Adipocyte (in vitro differentiated cells): Measurements from ENCODE around the gene USP50.
"Not testable (repeated sequence)": the region's sequence is repeated elsewhere in the genome, so short reads cannot be mapped to it uniquely, and the experiment has no call there.

Experiments
- DNase-seq: peaks from one replicate; pipeline ENCODE4 v3.0.0-alpha.2; 2015; ENCODE audit warnings: low read depth
- H3K27me3 ChIP-seq: replicated peaks from 2 replicates; pipeline ENCODE4 v1.7.0; 2013; ENCODE audit warnings: mild to moderate bottlenecking, low read length, moderate library complexity; ENCODE audit not compliant: control insufficient read depth, insufficient read depth
- H3K36me3 ChIP-seq: 2 replicates; pipeline ENCODE4 v1.7.0; 2013; ENCODE audit warnings: low read length, mild to moderate bottlenecking, moderate library complexity; ENCODE audit not compliant: control insufficient read depth, insufficient read depth, severe bottlenecking
- H3K4me1 ChIP-seq: 2 replicates; pipeline ENCODE4 v1.7.0; 2013; ENCODE audit warnings: mild to moderate bottlenecking, low read length, moderate library complexity; ENCODE audit not compliant: control insufficient read depth, insufficient read depth
- H3K4me3 ChIP-seq: 2 replicates; pipeline ENCODE4 v1.7.0; 2013; ENCODE audit warnings: mild to moderate bottlenecking, low read length, moderate library complexity
- H3K9ac ChIP-seq: 2 replicates; pipeline ENCODE4 v1.7.0; 2013; ENCODE audit warnings: mild to moderate bottlenecking, low read length, moderate library complexity
- H3K9me3 ChIP-seq: 2 replicates; pipeline ENCODE4 v1.7.0; 2013; ENCODE audit warnings: mild to moderate bottlenecking, low read length, moderate library complexity; ENCODE audit not compliant: control insufficient read depth

Gene USP50

GRCh38 chr15:50552238-50552637 is 5.8 kb upstream of the USP50 start:
- Histone ChIP-seq H3K4me3 (no peak overlapping the region), H3K36me3 (peaks cover 10% of the 10 kb centered on the region), H3K9me3 (no peaks in the 10 kb centered on the region), H3K27me3 (no peaks in the 10 kb centered on the region), H3K9ac (no peak overlapping the region), H3K4me1 (no peaks in the 10 kb centered on the region)
- DNase-seq, result no peak

GRCh38 chr15:50549326-50549725 is 2.9 kb upstream of the USP50 start:
- H3K27me3 ChIP-seq, result no peaks in the 10 kb centered on the region

GRCh38 chr15:50544368-50544767 is 2.1 kb downstream of the USP50 start:
- no peak for DNase-seq
- Histone ChIP-seq H3K36me3 (no peaks in the 10 kb centered on the region), H3K4me1 (peaks cover 26% of the 10 kb centered on the region), H3K4me3 (no peak overlapping the region), H3K27me3 (peaks cover 4% of the 10 kb centered on the region), H3K9me3 (no peaks in the 10 kb centered on the region), H3K9ac (no peak overlapping the region)

More at GRCh38 chr15:50549326-50549725, 2.9 kb upstream of the USP50 start:
- H3K4me3 ChIP-seq, result no peak overlapping the region
- no peaks in the 10 kb centered on the region for H3K9me3 ChIP-seq
- no peak overlapping the region for H3K9ac ChIP-seq
- no peak for DNase-seq
- peaks cover 2% of the 10 kb centered on the region for H3K36me3 ChIP-seq
- H3K4me1 ChIP-seq, result no peaks in the 10 kb centered on the region

GRCh38 chr15:50543556-50543955 is 2.9 kb downstream of the USP50 start:
- DNase-seq, result no peak
- no peaks in the 10 kb centered on the region for H3K36me3 ChIP-seq
- no peaks in the 10 kb centered on the region for H3K9me3 ChIP-seq
- peaks cover 4% of the 10 kb centered on the region for H3K27me3 ChIP-seq
- peaks cover 26% of the 10 kb centered on the region for H3K4me1 ChIP-seq
- no peak overlapping the region for H3K4me3 ChIP-seq
- no peak overlapping the region for H3K9ac ChIP-seq

GRCh38 chr15:50542887-50543210 is 3.6 kb downstream of the USP50 start:
- Histone ChIP-seq H3K27me3 (peaks cover 4% of the 10 kb centered on the region), H3K4me3 (peak overlapping the region; percentile 8), H3K36me3 (no peaks in the 10 kb centered on the region), H3K4me1 (peaks cover 26% of the 10 kb centered on the region), H3K9me3 (no peaks in the 10 kb centered on the region), H3K9ac (no peak overlapping the region)
- peak; percentile 11 for DNase-seq

- Histone ChIP-seq H3K4me1 (no peaks in the 10 kb centered on the region), H3K27me3 (no peaks in the 10 kb centered on the region), H3K9ac (no peak overlapping the region), H3K4me3 (no peak overlapping the region), H3K36me3 (no peaks in the 10 kb centered on the region), H3K9me3 (no peaks in the 10 kb centered on the region)
- DNase-seq, result no peak
These were observed 14.7 kb downstream of the USP50 start for GRCh38 chr15:50531766-50532165.

GRCh38 chr15:50531163-50531562 is 15.3 kb downstream of the USP50 start:
- no peaks in the 10 kb centered on the region for H3K9me3 ChIP-seq
- H3K36me3 ChIP-seq, result no peaks in the 10 kb centered on the region
- no peak overlapping the region for H3K4me3 ChIP-seq
- H3K9ac ChIP-seq, result no peak overlapping the region
- no peaks in the 10 kb centered on the region for H3K27me3 ChIP-seq
- H3K4me1 ChIP-seq, result no peaks in the 10 kb centered on the region
- DNase-seq, result no peak

GRCh38 chr15:50523851-50524251 is 22.6 kb downstream of the USP50 start:
- Histone ChIP-seq H3K9ac (no peak overlapping the region), H3K27me3 (no peaks in the 10 kb centered on the region), H3K4me1 (peaks cover 16% of the 10 kb centered on the region), H3K4me3 (peak overlapping the region; percentile 47), H3K36me3 (no peaks in the 10 kb centered on the region), H3K9me3 (no peaks in the 10 kb centered on the region)
- peak; percentile 84 for DNase-seq

GRCh38 chr15:50519740-50520425 is 26.6 kb downstream of the USP50 start:
- peaks cover 16% of the 10 kb centered on the region for H3K4me1 ChIP-seq
- no peaks in the 10 kb centered on the region for H3K9me3 ChIP-seq
- H3K9ac ChIP-seq, result no peak overlapping the region
- no peaks in the 10 kb centered on the region for H3K27me3 ChIP-seq
- DNase-seq, result no peak
- H3K36me3 ChIP-seq, result no peaks in the 10 kb centered on the region
- H3K4me3 ChIP-seq, result no peak overlapping the region

- Histone ChIP-seq H3K27me3 (no peaks in the 10 kb centered on the region), H3K9me3 (no peaks in the 10 kb centered on the region), H3K4me3 (no peak overlapping the region), H3K9ac (no peak overlapping the region), H3K36me3 (no peaks in the 10 kb centered on the region), H3K4me1 (no peaks in the 10 kb centered on the region)
- DNase-seq, result no peak
These were observed 33.5 kb downstream of the USP50 start for GRCh38 chr15:50513001-50513400.

GRCh38 chr15:50506121-50506520 is 40.3 kb downstream of the USP50 start:
- Histone ChIP-seq H3K9ac (no peak overlapping the region), H3K9me3 (no peaks in the 10 kb centered on the region), H3K36me3 (peaks cover 21% of the 10 kb centered on the region), H3K27me3 (no peaks in the 10 kb centered on the region), H3K4me3 (no peak overlapping the region), H3K4me1 (no peaks in the 10 kb centered on the region)
- DNase-seq, result no peak

- H3K36me3 ChIP-seq, result peaks cover 25% of the 10 kb centered on the region
- H3K9ac ChIP-seq, H3K4me1 ChIP-seq, DNase-seq, H3K27me3 ChIP-seq, H3K4me3 ChIP-seq, H3K9me3 ChIP-seq: not testable (repeated sequence)
These were observed 40.8 kb downstream of the USP50 start for GRCh38 chr15:50505656-50506055.
